Measurements from ENCODE around the gene UBALD2.
"Not testable (repeated sequence)": the region's sequence is repeated elsewhere in the genome, so short reads cannot be mapped to it uniquely, and the experiment has no call there.

UBALD2 gene

DNA sequence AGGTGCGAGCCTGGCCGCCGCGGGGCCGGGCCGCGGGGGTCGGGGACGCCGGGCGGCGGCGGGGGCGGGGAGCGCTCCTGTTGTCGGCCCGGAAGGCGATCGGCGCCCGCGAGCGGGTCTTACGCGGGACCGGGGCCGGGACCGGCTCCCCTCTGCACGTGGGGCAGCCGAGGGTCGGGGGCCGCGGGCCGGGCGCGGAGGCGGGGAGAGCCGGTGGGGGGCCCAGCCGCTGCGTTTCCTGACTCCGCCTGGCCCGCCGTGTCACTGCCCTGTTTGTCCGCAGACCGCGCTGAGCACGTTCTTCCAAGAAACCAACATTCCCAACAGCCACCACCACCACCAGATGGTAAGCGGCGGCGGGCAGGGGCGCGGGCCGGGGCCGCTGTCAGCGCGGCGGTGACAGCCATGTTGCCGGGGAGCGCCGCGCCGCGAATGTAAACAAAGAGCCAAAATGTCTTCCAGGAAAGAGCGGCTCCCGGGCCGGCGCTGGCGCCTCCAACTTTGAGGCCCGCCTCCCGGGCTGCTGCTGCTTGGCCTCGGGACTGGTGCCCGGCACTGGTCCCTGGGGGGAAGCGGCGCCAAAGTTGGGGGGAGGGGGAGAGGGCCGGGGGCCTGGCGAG is 586 bp downstream of the UBALD2 start:
- no peak for DNase-seq (ENCODE audit: low read depth in 3 of 3)

DNA sequence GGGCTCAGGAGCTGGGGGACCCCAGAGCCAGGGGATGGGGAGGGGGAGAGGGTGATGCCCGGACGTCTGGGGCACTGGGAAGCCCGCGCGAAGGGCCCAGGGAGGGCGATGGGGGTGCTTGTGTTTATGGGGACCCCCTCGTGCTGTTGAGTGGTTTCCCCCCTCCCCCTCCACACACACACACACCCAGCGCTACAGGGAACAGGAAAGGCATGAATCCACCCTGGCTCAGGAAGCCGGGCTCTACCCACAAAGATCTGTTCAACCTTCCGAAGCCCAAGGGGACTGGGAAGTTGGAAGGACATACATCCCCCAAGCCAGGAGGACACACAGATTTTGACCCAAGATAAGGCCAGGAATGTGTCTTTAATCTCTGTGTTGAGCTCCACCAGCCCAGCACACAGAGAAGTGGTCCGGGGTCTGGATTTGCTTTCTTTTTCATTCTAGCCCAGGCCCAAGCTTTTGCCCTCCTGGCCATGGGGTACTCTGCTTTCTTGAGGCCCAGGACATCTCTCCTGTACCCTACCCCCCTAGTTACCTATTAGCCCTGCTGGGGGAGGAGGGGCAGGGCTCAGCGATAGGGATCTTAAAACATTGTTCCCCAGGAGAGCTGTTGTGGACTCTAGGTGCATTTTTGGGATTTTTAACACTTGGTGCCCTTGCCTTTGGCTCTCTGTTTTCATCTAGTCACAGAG is 1.2 kb downstream of the UBALD2 start:
- DNase-seq (ENCODE audit: low read depth in 3 of 3), result no peak

DNA sequence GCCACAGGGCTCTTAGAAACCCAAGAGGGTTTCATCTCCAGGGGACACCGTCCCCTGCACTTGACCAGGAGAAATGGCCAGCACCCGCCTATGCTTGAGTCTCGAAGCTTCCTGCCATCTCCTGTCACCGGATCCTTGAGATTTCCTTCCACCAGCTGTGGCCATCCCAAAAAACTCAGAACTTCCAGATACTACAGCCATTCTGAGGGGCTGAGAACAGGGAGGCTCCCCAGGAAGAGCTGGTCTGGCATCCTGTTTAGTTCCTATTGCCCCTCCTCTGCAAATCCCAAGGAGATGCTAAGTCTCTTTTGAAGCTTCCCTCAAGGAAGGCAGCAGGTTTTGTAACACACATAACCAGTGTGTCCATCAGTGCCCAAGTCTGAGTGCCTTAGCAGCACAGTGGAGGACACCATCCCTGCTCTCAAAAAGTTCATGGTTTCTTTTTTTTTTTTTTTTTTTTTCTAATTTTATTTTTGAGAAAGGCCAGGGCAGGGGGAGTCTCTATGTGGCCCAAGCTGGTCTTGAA is 2.0 kb downstream of the UBALD2 start:
- no peak for DNase-seq (ENCODE audit: low read depth in 3 of 3)

- DNase-seq (ENCODE audit: low read depth in 3 of 3), result not testable (repeated sequence)
Measured at GRCh38 chr17:76267581-76268001, 2.4 kb downstream of the UBALD2 start.

DNA sequence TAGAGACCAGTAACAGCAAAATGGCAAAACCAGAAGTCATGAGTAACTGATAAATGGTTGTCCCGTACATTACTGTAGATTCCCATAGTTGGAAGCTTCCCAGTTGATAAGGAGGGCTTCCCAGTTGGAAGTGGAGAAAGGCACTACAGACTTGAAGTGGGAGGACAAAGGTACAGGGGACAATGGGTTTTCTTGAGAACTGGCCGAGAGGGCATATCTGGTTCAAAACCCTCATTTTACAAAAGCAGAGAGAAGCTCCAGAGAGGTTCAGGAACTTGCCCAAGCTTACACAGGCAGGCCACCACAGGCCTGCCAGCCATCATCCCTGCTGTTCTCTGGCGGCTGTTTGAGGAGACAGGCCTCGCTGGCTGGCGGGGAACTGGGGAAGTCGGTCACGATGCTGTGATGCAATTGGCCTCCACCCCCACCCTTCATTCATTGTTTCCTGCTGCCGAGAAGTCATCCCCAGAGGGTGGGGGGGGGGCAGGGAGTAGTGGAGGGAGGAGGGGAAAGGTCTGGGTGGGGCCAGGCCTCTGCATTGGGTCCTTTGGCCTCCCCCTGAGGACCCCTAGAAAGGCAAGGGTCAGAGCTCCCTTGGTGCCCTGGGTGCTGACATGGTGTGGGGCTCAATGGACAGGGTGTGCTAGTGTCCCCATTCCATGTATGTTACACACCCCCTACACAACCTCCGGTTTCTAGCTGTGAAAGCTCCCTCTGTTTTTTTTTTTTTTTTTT is 3.0 kb downstream of the UBALD2 start:
- peak; percentile 47 to 74 (median 71) for DNase-seq (ENCODE audit: low read depth in 3 of 3)

- DNase-seq (ENCODE audit: low read depth in 3 of 3), result no peak
Measured at GRCh38 chr17:76268991-76269981, 4.1 kb downstream of the UBALD2 start.

GRCh38 chr17:76270127-76270592 is 5.0 kb downstream of the UBALD2 start:
- no peak for DNase-seq (ENCODE audit: low read depth in 3 of 3)

DNA sequence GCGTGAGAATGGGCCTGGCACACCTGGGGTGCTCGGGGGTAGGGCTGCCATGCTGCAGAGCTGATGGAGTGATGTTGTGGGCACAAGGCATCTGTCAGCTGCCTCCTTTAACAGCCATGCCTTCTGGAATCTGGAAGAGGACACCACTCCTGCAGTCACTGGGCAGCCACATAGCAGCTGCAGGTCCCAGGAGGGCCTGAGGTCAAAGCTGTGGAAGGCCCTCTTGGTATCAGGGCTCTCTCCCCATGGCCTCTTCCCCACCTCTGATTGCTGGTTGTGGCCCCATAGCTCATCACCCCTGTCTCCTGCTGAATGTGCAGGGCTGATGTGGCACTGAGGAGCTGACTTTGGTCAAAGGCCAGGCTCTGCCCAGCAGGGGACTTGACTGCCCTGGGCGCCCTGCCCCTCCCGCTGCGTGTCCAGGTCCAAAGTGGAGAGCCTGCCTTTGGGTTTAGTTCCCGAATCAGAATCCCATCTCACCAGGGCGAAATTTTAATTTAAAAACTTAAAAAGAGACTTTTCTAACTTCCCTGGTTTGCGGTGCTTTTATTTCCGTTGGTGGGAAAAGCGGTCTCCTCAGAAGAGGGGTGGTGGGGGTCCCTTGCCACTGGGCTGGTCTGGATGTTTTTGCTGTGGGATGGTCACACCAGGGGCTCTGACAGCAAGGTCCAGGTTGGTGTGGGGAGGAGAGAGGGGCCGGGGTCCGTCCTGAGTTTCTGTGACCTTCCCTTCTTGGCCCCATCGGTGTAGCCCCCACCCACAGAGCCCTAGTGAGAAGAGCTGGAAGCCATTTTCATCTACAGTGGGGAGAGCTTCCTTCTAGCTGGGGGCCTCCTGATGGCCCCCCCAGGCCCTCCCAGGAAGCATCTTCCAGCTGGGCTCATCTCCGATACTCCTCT is 5.9 kb downstream of the UBALD2 start:
- DNase-seq (ENCODE audit: low read depth in 3 of 3), result no peak

GRCh38 chr17:76271669-76272540 is 6.8 kb downstream of the UBALD2 start:
- DNase-seq (ENCODE audit: low read depth in 3 of 3), result peak; percentile 66 to 81 (median 73)

GRCh38 chr17:76272541-76273444 is 7.6 kb downstream of the UBALD2 start:
- peak in 2 of 3 experiments; percentile 31 to 46 for DNase-seq (ENCODE audit: low read depth in 3 of 3)

- no peak for DNase-seq (ENCODE audit: low read depth in 3 of 3)
Measured at GRCh38 chr17:76273445-76274111, 8.4 kb downstream of the UBALD2 start.

- DNase-seq (ENCODE audit: low read depth in 3 of 3), result no peak
Measured at GRCh38 chr17:76274112-76274956, 9.2 kb downstream of the UBALD2 start.

GRCh38 chr17:76275382-76276068 is 10.4 kb downstream of the UBALD2 start:
- DNase-seq (ENCODE audit: low read depth in 3 of 3), result no peak

- no peak for DNase-seq (ENCODE audit: low read depth in 3 of 3)
Measured at GRCh38 chr17:76276069-76276431, 10.9 kb downstream of the UBALD2 start.

DNA sequence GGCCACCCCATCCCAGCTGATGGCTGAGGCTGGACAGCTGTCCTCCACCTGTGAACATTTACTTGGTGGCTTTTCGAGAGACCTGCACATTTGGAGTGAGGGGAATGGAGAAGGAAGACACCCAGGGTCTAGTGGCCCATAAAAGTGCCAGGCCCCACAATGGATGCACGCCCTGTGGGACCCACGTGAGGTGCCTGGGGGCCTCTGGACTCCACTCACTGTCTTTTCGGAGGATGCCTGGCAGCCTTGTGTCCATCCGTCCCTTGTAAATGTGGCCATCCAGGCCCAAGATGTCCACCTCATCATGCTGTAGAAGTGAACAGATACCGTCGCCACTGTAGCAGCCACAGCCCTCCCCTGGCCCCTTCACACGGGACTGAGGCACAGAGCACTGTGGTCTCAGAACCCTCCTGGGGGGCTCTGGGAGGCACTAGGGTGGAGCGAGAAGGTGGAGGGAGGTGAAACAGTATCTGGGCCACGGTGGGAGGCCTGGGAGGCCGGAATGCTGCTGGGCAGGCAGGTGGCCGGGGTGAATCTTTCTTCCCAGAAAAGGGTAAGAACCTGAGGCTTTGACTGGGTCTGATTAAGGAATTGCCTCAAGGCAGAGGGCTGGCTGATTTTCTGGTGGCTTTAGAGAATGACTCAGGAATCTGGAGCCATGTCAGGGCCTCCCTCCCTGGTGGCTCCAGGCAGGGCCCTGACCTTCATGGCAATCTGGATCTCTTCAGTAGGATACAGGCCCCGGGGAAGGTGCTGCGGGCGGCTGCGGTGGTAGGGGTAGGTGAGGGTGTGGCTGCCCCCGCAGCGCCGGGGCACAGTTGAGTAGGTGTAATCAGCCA is 11.5 kb downstream of the UBALD2 start:
- DNase-seq (ENCODE audit: low read depth in 3 of 3), result no peak

Data from stimulated activated CD4-positive, alpha-beta T cell treated with anti-CD3 and anti-CD28 coated beads, TNF-alpha, amount 100 ng/mL, for 4 hours (primary cell).